Neural cell (in vitro differentiated cells): ENCODE data around the gene ZNF516.

ENCODE experiments used
- EP300 ChIP-seq: fragments of 450-650 bp; conservative IDR thresholded peaks from 2 replicates; pipeline ENCODE4 v1.6.1; 2014; ENCODE audit warnings: antibody characterized with exemption, mild to moderate bottlenecking, moderate library complexity; ENCODE audit not compliant: poor library complexity, severe bottlenecking
- EZH2 ChIP-seq: fragments of 200-600, 300-800 bp; shearing (Covaris generic), sonication (generic); IDR thresholded peaks from 2 replicates; pipeline ENCODE4 v1.6.1; 2014; ENCODE audit warnings: antibody characterized with exemption, low read length, borderline replicate concordance, mild to moderate bottlenecking; ENCODE audit not compliant: insufficient read depth, poor library complexity, severe bottlenecking
- MXI1 ChIP-seq: fragments of 450-650 bp; conservative IDR thresholded peaks from 2 replicates; pipeline ENCODE4 v1.6.1; 2014; ENCODE audit warnings: antibody characterized with exemption, mild to moderate bottlenecking; ENCODE audit not compliant: poor library complexity, severe bottlenecking
- POLR2AphosphoS5 ChIP-seq: IDR thresholded peaks from 2 replicates; pipeline ENCODE4 v1.6.1; 2012
- RAD21 ChIP-seq: fragments of 450-650 bp; conservative IDR thresholded peaks from 2 replicates; pipeline ENCODE4 v1.6.1; 2014; ENCODE audit warnings: antibody characterized with exemption, mild to moderate bottlenecking, moderate library complexity
- SMC3 ChIP-seq: fragments of 450-650 bp; conservative IDR thresholded peaks from 2 replicates; pipeline ENCODE4 v1.6.1; 2014; ENCODE audit warnings: antibody characterized with exemption, mild to moderate bottlenecking, moderate library complexity; ENCODE audit not compliant: poor library complexity
- TAF1 ChIP-seq: IDR thresholded peaks from 2 replicates; pipeline ENCODE4 v1.6.1; 2012; ENCODE audit warnings: low read depth
- TF ChIP-seq, protein P1 (sequence below): fragments of 450-650 bp; IDR thresholded peaks from 2 replicates; pipeline ENCODE4 v1.5.1; 2014; ENCODE audit warnings: antibody characterized with exemption, mild to moderate bottlenecking, moderate library complexity; ENCODE audit not compliant: poor library complexity, severe bottlenecking
- TF ChIP-seq, protein P2 (sequence below): IDR thresholded peaks from 2 replicates; pipeline ENCODE4 v1.6.1; 2012; ENCODE audit warnings: borderline replicate concordance

DNA sequence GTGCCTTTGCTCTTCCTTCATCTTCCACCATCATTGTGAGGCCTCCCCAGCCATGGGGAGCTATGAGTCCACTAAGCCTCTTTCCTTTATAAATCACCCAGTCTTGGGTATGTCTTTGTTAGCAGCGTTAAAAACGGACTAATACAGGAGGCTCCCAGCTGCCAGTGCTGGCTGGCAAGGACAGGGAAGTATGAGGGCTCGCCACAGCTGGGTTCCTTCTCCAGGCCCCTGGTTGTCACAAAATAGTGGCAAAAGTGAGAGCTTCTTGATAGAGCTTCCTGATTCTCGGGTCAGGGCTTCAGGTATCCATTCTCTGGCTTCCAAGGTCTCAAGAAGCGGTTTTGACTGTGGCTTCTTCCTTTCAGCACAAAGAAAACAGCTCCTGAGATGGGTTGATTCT is 85.0 kb downstream of the ZNF516 start:
- TF ChIP-seq, protein P1, sequence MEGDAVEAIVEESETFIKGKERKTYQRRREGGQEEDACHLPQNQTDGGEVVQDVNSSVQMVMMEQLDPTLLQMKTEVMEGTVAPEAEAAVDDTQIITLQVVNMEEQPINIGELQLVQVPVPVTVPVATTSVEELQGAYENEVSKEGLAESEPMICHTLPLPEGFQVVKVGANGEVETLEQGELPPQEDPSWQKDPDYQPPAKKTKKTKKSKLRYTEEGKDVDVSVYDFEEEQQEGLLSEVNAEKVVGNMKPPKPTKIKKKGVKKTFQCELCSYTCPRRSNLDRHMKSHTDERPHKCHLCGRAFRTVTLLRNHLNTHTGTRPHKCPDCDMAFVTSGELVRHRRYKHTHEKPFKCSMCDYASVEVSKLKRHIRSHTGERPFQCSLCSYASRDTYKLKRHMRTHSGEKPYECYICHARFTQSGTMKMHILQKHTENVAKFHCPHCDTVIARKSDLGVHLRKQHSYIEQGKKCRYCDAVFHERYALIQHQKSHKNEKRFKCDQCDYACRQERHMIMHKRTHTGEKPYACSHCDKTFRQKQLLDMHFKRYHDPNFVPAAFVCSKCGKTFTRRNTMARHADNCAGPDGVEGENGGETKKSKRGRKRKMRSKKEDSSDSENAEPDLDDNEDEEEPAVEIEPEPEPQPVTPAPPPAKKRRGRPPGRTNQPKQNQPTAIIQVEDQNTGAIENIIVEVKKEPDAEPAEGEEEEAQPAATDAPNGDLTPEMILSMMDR = no peak
- TF ChIP-seq, protein P2, sequence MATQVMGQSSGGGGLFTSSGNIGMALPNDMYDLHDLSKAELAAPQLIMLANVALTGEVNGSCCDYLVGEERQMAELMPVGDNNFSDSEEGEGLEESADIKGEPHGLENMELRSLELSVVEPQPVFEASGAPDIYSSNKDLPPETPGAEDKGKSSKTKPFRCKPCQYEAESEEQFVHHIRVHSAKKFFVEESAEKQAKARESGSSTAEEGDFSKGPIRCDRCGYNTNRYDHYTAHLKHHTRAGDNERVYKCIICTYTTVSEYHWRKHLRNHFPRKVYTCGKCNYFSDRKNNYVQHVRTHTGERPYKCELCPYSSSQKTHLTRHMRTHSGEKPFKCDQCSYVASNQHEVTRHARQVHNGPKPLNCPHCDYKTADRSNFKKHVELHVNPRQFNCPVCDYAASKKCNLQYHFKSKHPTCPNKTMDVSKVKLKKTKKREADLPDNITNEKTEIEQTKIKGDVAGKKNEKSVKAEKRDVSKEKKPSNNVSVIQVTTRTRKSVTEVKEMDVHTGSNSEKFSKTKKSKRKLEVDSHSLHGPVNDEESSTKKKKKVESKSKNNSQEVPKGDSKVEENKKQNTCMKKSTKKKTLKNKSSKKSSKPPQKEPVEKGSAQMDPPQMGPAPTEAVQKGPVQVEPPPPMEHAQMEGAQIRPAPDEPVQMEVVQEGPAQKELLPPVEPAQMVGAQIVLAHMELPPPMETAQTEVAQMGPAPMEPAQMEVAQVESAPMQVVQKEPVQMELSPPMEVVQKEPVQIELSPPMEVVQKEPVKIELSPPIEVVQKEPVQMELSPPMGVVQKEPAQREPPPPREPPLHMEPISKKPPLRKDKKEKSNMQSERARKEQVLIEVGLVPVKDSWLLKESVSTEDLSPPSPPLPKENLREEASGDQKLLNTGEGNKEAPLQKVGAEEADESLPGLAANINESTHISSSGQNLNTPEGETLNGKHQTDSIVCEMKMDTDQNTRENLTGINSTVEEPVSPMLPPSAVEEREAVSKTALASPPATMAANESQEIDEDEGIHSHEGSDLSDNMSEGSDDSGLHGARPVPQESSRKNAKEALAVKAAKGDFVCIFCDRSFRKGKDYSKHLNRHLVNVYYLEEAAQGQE = no peak
- no peak for TF ChIP-seq EZH2
- TF ChIP-seq POLR2AphosphoS5 = no peak
- no peak for TF ChIP-seq TAF1
- no peak for TF ChIP-seq SMC3
- TF ChIP-seq RAD21 = no peak
- TF ChIP-seq EP300 = no peak
- TF ChIP-seq MXI1 = no peak
